IMR-90 (cell line): ENCODE measurements around the gene HLA-DOB. TPM values are rescaled to one million over a fixed set of nuclear protein-coding genes. Genes with fewer than 3 reads are reported as not detected.

ENCODE experiments used
- ATAC-seq: fragments of 200-7000 bp; cut with Tn5 transposase; 2 replicates; pipeline ENCODE4 v1.9.1; 2020; ENCODE audit warnings: low read depth, mild to moderate bottlenecking, moderate library complexity
- BruUV-seq: library from RNA; stranded (reverse); fragments of 400-500 nt; replicated peaks from 2 replicates; lab custom pipeline; 2021; lab: Mats Ljungman, UMichigan
- CTCF ChIA-PET: fragments of 300-600 bp; formaldehyde crosslinking; extraction: SDS; loops from one replicate; lab custom pipeline; 2021; ENCODE audit warnings: antibody characterized with exemption; lab: Yijun Ruan, JAX
- POLR2A ChIA-PET: fragments of 300-600 bp; sonication (Branson Sonifier 250); formaldehyde crosslinking; loops from one replicate; lab custom pipeline; 2022; ENCODE audit warnings: antibody characterized with exemption; ENCODE audit not compliant: unreplicated experiment; lab: Charles Lee
- DNase-seq: peaks from one replicate; pipeline ENCODE4 v3.0.0; 2013
- H2AFZ ChIP-seq: replicated peaks from 2 replicates; pipeline ENCODE3; 2013; ENCODE audit warnings: low read length, mild to moderate bottlenecking; ENCODE audit not compliant: poor library complexity
- H2AK5ac ChIP-seq: 2 replicates; pipeline ENCODE4 v1.6.1; 2013; ENCODE audit warnings: low read depth, low read length, inconsistent platforms
- H2AK9ac ChIP-seq: replicated peaks from 2 replicates; pipeline ENCODE3; 2013; ENCODE audit warnings: mild to moderate bottlenecking, low read depth, low read length, moderate library complexity; ENCODE audit not compliant: poor library complexity
- H2BK120ac ChIP-seq: 2 replicates; pipeline ENCODE4 v1.6.1; 2013; ENCODE audit warnings: low read depth, low read length, inconsistent platforms
- H2BK15ac ChIP-seq: 3 replicates; pipeline ENCODE4 v1.6.1; 2013; ENCODE audit warnings: low read depth, low read length, inconsistent platforms
- H2BK20ac ChIP-seq: 2 replicates; pipeline ENCODE4 v1.6.1; 2013; ENCODE audit warnings: low read depth, mild to moderate bottlenecking, inconsistent platforms, low read length, moderate library complexity
- H2BK5ac ChIP-seq: 2 replicates; pipeline ENCODE4 v1.6.1; 2013; ENCODE audit warnings: mild to moderate bottlenecking, low read depth, low read length, inconsistent platforms; ENCODE audit not compliant: poor library complexity, severe bottlenecking
- H3K14ac ChIP-seq: replicated peaks from 2 replicates; pipeline ENCODE4 v1.6.1; 2013; ENCODE audit warnings: low read depth, low read length, inconsistent platforms
- H3K18ac ChIP-seq: 2 replicates; pipeline ENCODE4 v1.6.1; 2013; ENCODE audit warnings: low read depth, low read length, control low read depth
- H3K23ac ChIP-seq: 2 replicates; pipeline ENCODE4 v1.6.1; 2013; ENCODE audit warnings: low read depth, low read length, inconsistent platforms
- H3K27ac ChIP-seq: 2 replicates; pipeline ENCODE4 v1.5.1; 2013; ENCODE audit warnings: mild to moderate bottlenecking, control low read depth, low read length; ENCODE audit not compliant: insufficient read depth
- H3K27me3 ChIP-seq: 2 replicates; pipeline ENCODE4 v1.6.1; 2013; ENCODE audit warnings: low read length; ENCODE audit not compliant: control insufficient read depth, insufficient read depth
- H3K36me3 ChIP-seq: 2 replicates; pipeline ENCODE4 v1.6.1; 2013; ENCODE audit warnings: low read length, mixed read lengths; ENCODE audit not compliant: control insufficient read depth, insufficient read depth
- H3K4ac ChIP-seq: 2 replicates; pipeline ENCODE4 v1.6.1; 2013; ENCODE audit warnings: low read depth, low read length, inconsistent platforms
- H3K4me1 ChIP-seq: 2 replicates; pipeline ENCODE4 v1.6.1; 2013; ENCODE audit warnings: low read length, mixed read lengths; ENCODE audit not compliant: control insufficient read depth, insufficient read depth
- H3K4me2 ChIP-seq: 2 replicates; pipeline ENCODE4 v1.6.1; 2013; ENCODE audit warnings: low read depth, mild to moderate bottlenecking, control low read depth, low read length, moderate library complexity
- H3K4me3 ChIP-seq: 2 replicates; pipeline ENCODE4 v1.5.1; 2013; ENCODE audit warnings: low read depth, mild to moderate bottlenecking, control low read depth, low read length, moderate library complexity; ENCODE audit not compliant: insufficient read depth
- H3K56ac ChIP-seq: 2 replicates; pipeline ENCODE4 v1.6.1; 2013; ENCODE audit warnings: low read length, inconsistent platforms; ENCODE audit not compliant: insufficient read depth; ENCODE audit errors: extremely low read depth
- H3K79me1 ChIP-seq, 2 experiments: 2 replicates each; pipeline ENCODE4 v1.6.1; 2013; ENCODE audit warnings: low read length in 2 of 2, inconsistent platforms in 1 of 2, low read depth in 1 of 2
- H3K9ac ChIP-seq: 2 replicates; pipeline ENCODE4 v1.6.1; 2013; ENCODE audit warnings: low read depth, low read length, control low read depth
- H3K9me1 ChIP-seq: 2 replicates; pipeline ENCODE4 v1.6.1; 2013; ENCODE audit warnings: low read length, inconsistent platforms; ENCODE audit not compliant: insufficient read depth
- H3K9me3 ChIP-seq: 2 replicates; pipeline ENCODE4 v1.6.1; 2013; ENCODE audit warnings: low read length; ENCODE audit not compliant: control insufficient read depth, insufficient read depth
- H4K20me1 ChIP-seq: 2 replicates; pipeline ENCODE4 v1.6.1; 2013; ENCODE audit warnings: low read length, inconsistent platforms; ENCODE audit not compliant: insufficient read depth
- H4K5ac ChIP-seq: 2 replicates; pipeline ENCODE4 v1.6.1; 2013; ENCODE audit warnings: mild to moderate bottlenecking, low read depth, low read length, control low read depth
- H4K8ac ChIP-seq, 2 experiments: 2 replicates each; pipeline ENCODE4 v1.6.1; 2013; ENCODE audit warnings: low read depth in 2 of 2, low read length in 2 of 2, control low read depth in 1 of 2, inconsistent platforms in 1 of 2
- H4K91ac ChIP-seq: 2 replicates; pipeline ENCODE4 v1.6.1; 2013; ENCODE audit warnings: low read depth, low read length, inconsistent platforms; ENCODE audit not compliant: insufficient read depth
- BHLHE40 ChIP-seq: fragments of 150-350 bp; IDR thresholded peaks from 2 replicates; pipeline ENCODE4 v1.6.1; 2016; ENCODE audit warnings: mild to moderate bottlenecking, low read depth, low read length
- CEBPB ChIP-seq: IDR thresholded peaks from 2 replicates; pipeline ENCODE4 v1.6.1; 2012; ENCODE audit warnings: low read depth, low read length, improper control_type of control experiment
- CTCF ChIP-seq: conservative IDR thresholded peaks from 2 replicates; pipeline ENCODE4 v1.5.1; 2012; ENCODE audit warnings: mild to moderate bottlenecking, low read depth, low read length, improper control_type of control experiment
- RAD21 ChIP-seq: IDR thresholded peaks from 2 replicates; pipeline ENCODE4 v1.6.1; 2012; ENCODE audit warnings: low read length, improper control_type of control experiment
- SMC3 ChIP-seq: fragments of 150-350 bp; IDR thresholded peaks from 2 replicates; pipeline ENCODE4 v1.6.1; 2016; ENCODE audit warnings: low read depth, mild to moderate bottlenecking, antibody characterized with exemption, low read length, moderate library complexity
- WGBS, 2 experiments: methylation state at CpG; one replicate each; pipeline versions ENCODE4 v1.1.5 to v1.1.7; 2013; ENCODE audit warnings: missing lambda C conversion rate in 2 of 2; ENCODE audit not compliant: insufficient read length in 1 of 2; ENCODE audit errors: extremely low coverage in 2 of 2; 5-methylcytosine and 5-hydroxymethylcytosine counted together
- dilution Hi-C: fragments of 300-500 bp; cut with HindIII; formaldehyde crosslinking; loops from one replicate; pipeline ENCODE4 v1.14.3; 2018; ENCODE audit warnings: low sequenced_read_pairs; ENCODE audit not compliant: unreplicated experiment
- in situ Hi-C: fragments of 300-500 bp; cut with MboI; formaldehyde crosslinking; loops from 3 replicates; pipeline ENCODE4 v1.14.3; 2019; ENCODE audit warnings: low sequenced_read_pairs, inconsistent platforms, mixed read lengths
- intact Hi-C: fragments of 100-400 bp; cut with micrococcal nuclease; formaldehyde crosslinking; loops from 2 replicates; pipeline ENCODE4 v1.10.0; 2022
- polyA plus RNA-seq, 3 experiments: library from polyadenylated mRNA; depleted of rRNA; stranded (reverse); fragments of >200 nt; gene quantifications; 2 replicates each; pipeline ENCODE4 v1.2.3, GENCODE V29; 2012; ENCODE audit warnings: low replicate concordance in 1 of 3
- total RNA-seq: library from RNA; depleted of rRNA; stranded (reverse); fragments of >200 nt; gene quantifications from 2 replicates; pipeline ENCODE4 v1.2.3, GENCODE V29; 2012
- TF ChIP-seq, protein P1 (sequence below): fragments of 150-350 bp; IDR thresholded peaks from 2 replicates; pipeline ENCODE4 v1.6.1; 2017; ENCODE audit warnings: mild to moderate bottlenecking, antibody characterized with exemption, low read length, low read depth

The HLA-DOB gene
- total and polyA plus RNA-seq, 2 of the 4 experiments (the other 2 are of a cell fraction), result 0.36 to 2.3 TPM

DNA sequence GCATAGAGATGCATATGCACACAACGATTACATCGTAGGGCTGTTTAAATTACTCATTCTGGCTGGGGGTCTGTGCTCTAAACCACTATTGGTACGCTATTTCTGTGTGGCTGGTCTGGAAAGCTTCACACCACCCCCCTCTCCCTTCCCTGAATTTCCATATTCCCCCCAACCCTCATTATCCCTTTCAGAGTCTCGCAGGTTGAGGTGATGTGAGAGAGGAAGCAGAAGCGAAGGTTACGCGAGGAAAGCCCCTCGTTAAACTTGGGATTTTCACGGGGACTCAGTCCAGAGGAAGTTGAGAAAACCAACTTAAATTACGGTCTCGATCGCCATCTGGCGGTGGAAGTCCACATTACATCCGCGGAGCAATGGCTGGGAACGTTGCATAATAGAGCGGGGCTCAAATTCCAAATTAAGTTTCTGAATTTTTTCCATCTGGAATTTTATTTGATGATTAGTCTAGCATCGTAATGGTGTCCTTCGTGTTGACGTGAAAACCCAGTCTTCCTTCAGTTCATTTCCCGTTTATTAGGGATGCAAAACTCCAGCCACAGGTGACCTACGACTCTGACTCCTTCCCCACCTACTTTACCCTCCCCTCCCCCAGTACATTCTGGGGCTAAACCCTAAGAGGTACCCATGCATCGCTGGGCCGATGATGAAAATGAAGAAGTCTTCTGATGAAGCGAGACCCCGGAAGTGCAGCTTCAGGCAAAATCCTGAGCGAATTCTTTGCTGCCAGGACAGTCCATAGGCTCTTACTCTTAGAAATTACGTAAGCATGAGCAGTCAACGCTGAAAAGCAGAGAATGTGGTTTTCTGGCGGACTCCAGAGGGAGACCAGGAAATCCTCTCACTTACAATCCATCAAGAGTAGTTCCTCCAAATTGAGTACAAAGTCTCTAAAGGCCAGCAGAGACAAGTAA lies 19.7 kb downstream of the HLA-DOB start:
- H3K79me1 ChIP-seq, result no peaks in the 10 kb centered on the region
- H3K36me3 ChIP-seq, result no peaks in the 10 kb centered on the region
- H3K4me2 ChIP-seq, result peak overlapping the region; percentile 78
- peak overlapping the region; percentile 12; the same call in 1 of the 2 replicates for H3K9ac ChIP-seq
- H3K18ac ChIP-seq, result no peak overlapping the region
- POLR2A ChIA-PET, result no interaction called here
- H3K14ac ChIP-seq, result no peak overlapping the region
- no peak overlapping the region for H4K5ac ChIP-seq
- 0 out of 4 replicates have a peak overlapping the region, but pooled peaks of 1 of the 2 experiments have one; percentile 9 for H4K8ac ChIP-seq
- TF ChIP-seq RAD21 (peak; percentile 66), SMC3 (peak; percentile 49), CTCF (peak; percentile 86), BHLHE40 (no peak), CEBPB (peak; percentile 95)
- TF ChIP-seq, protein P1, sequence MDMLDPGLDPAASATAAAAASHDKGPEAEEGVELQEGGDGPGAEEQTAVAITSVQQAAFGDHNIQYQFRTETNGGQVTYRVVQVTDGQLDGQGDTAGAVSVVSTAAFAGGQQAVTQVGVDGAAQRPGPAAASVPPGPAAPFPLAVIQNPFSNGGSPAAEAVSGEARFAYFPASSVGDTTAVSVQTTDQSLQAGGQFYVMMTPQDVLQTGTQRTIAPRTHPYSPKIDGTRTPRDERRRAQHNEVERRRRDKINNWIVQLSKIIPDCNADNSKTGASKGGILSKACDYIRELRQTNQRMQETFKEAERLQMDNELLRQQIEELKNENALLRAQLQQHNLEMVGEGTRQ, result no peak
- in situ Hi-C loops, result loop anchor here (5.0 to 10.0 kb wide), 2 partner anchors 380 to 552 kb away; no protein-coding TSS in a partner anchor
- H2AFZ ChIP-seq, result peak overlapping the region; percentile 92
- H3K4me1 ChIP-seq, result no peaks in the 10 kb centered on the region
- CTCF ChIA-PET, result interaction anchor here (0.6 to 1.0 kb wide), 4 partner anchors 10 to 570 kb away, joined by 3 to 5 read pairs (median 4); no protein-coding TSS in a partner anchor
- H2AK5ac ChIP-seq, result no peak overlapping the region
- H3K56ac ChIP-seq, result no peak overlapping the region
- H3K4me3 ChIP-seq, result peak overlapping the region; percentile 10
- ATAC-seq (peak; percentile 95), DNase-seq (peak; percentile 58)
- no peak overlapping the region for H2BK120ac ChIP-seq
- no TSS peak for BruUV-seq
- no peaks in the 10 kb centered on the region for H4K20me1 ChIP-seq
- H2BK15ac ChIP-seq, result no peak overlapping the region; the same call in 2 of the 3 replicates
- H3K23ac ChIP-seq, result no peak overlapping the region
- no peak overlapping the region for H4K91ac ChIP-seq
- H3K9me1 ChIP-seq, result no peaks in the 10 kb centered on the region
- dilution Hi-C loops, result no loop called here
- H3K27ac ChIP-seq, result no peak overlapping the region
- no peak overlapping the region for H3K4ac ChIP-seq
- H3K27me3 ChIP-seq, result peaks cover 20% of the 10 kb centered on the region
- intact Hi-C loops, result loop anchor here (1.0 to 5.0 kb wide), 3 partner anchors 175 to 384 kb away; no protein-coding TSS in a partner anchor
- WGBS, 2 experiments, result 21% methylated on average over 12 of the region's 30 CpGs; no CpG with 5 or more reads in 1 of the 2 experiments
- no peak overlapping the region for H2AK9ac ChIP-seq
- no peak overlapping the region for H2BK5ac ChIP-seq
- no peak overlapping the region for H2BK20ac ChIP-seq
- H3K9me3 ChIP-seq, result peaks cover 4% of the 10 kb centered on the region
